ENCODE data around the gene RAB13. TPM values are rescaled to one million over a fixed set of nuclear protein-coding genes. Genes with fewer than 3 reads are reported as not detected.

The RAB13 gene
- total and polyA plus RNA-seq, 2 of the 13 experiments (the other 11 are each of a cell fraction or from before 2014, with no cell fraction given), result 15.9 to 24.7 TPM

- TF ChIP-seq KDM2A (CRISPR knock-in tag; IDR thresholded peaks at IDR 0.05; ENCODE audit: borderline replicate concordance, low read depth) (peak; percentile 88), ZSCAN21 (CRISPR knock-in tag; IDR thresholded peaks at IDR 0.05; ENCODE audit: borderline replicate concordance) (no peak; the same call in 1 of the 2 replicates), MIER3 (CRISPR knock-in tag; IDR thresholded peaks at IDR 0.05; ENCODE audit: borderline replicate concordance) (peak; percentile 93), ZNF761 (CRISPR knock-in tag; conservative IDR thresholded peaks at IDR 0.05) (peak; percentile 91), JARID2 (CRISPR knock-in tag; IDR thresholded peaks at IDR 0.05; ENCODE audit: insufficient replicate concordance) (peak; percentile 57), PRDM10 (CRISPR knock-in tag; IDR thresholded peaks at IDR 0.05; ENCODE audit: low read depth) (peak; percentile 95), RXRB (CRISPR knock-in tag; IDR thresholded peaks at IDR 0.05; ENCODE audit: borderline replicate concordance) (peak; percentile 72), HNRNPK (IDR thresholded peaks at IDR 0.05; ENCODE audit: low read depth, low read length, poor library complexity, severe bottlenecking) (no peak), TP53 (CRISPR knock-in tag; conservative IDR thresholded peaks at IDR 0.05) (no peak), RARA (CRISPR knock-in tag; IDR thresholded peaks at IDR 0.05) (peak; percentile 45; the same call in 1 of the 2 replicates), SAFB2 (CRISPR knock-in tag; IDR thresholded peaks at IDR 0.05; ENCODE audit: borderline replicate concordance, low read depth) (peak; percentile 89; the same call in 1 of the 2 replicates), ZNF768 (CRISPR knock-in tag; IDR thresholded peaks at IDR 0.05) (peak; percentile 65), HNF4G (IDR thresholded peaks at IDR 0.05; ENCODE audit: borderline replicate concordance, low read depth, low read length) (0 out of 2 replicates have a peak, but pooled peaks have one; percentile 19), HNF4G (CRISPR knock-in tag; IDR thresholded peaks at IDR 0.05; ENCODE audit: borderline replicate concordance, low read depth) (no peak), ZNF121 (CRISPR knock-in tag; IDR thresholded peaks at IDR 0.05) (no peak), DNMT1 (CRISPR knock-in tag; IDR thresholded peaks at IDR 0.05) (0 out of 2 replicates have a peak, but pooled peaks have one; percentile 80), DZIP1 (CRISPR knock-in tag; IDR thresholded peaks at IDR 0.05) (no peak), ZNF556 (CRISPR knock-in tag; IDR thresholded peaks at IDR 0.05; ENCODE audit: borderline replicate concordance) (peak; percentile 94), E2F1 (CRISPR knock-in tag; IDR thresholded peaks at IDR 0.05) (no peak), SOX6 (IDR thresholded peaks at IDR 0.05) (no peak), SOX6 (CRISPR knock-in tag; IDR thresholded peaks at IDR 0.05) (peak; percentile 15; the same call in 1 of the 2 replicates)
Observed at GRCh38 chr1:153990468-153991150, 4.5 kb upstream of the RAB13 start, which contains the start of gene RPS27 (continued).
